GM10266 (cell line): ENCODE results near the gene ZNF48.

Experiments used
- DNase-seq: peaks from one replicate; pipeline ENCODE4 v3.0.0; 2012; ENCODE audit errors: extremely low spot score
- TF ChIP-seq, protein P1 (sequence below): IDR thresholded peaks from 2 replicates; pipeline ENCODE4 v1.5.1; 2012; ENCODE audit warnings: mild to moderate bottlenecking, low read depth; ENCODE audit not compliant: control insufficient read depth, insufficient read depth; ENCODE audit errors: missing control alignments

The ZNF48 gene

DNA sequence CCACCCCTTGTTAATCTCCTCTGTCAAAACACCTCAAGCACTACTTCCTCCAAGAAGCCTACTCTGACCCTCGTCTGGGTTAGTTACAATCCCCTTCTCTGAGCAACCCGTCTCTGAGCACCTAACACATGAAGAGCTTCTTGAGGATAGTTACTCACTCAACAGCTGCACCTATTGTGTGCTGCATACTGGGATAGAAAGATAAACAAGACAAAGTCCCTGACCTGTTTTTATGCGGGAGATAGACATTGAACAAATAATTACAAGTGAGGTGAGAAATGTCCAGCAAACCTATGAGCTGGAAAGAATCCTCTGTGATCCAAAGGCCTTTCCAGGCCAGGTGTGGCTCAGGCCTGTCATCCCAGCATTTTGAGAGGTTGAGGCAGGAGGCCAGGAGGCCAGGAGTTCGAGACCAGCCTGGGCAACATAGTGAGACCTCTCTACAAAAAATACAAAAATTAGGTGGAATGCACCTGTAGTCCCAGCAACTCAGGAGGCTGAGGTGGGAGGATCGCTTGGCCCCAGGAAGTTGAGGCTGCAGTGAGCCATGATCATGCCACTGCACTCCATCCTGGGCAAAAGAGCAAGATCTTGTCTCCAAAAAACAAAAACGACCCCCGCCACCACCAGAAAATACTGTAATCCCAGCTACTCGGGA lies 6.7 kb downstream of the ZNF48 start:
- TF ChIP-seq, protein P1, sequence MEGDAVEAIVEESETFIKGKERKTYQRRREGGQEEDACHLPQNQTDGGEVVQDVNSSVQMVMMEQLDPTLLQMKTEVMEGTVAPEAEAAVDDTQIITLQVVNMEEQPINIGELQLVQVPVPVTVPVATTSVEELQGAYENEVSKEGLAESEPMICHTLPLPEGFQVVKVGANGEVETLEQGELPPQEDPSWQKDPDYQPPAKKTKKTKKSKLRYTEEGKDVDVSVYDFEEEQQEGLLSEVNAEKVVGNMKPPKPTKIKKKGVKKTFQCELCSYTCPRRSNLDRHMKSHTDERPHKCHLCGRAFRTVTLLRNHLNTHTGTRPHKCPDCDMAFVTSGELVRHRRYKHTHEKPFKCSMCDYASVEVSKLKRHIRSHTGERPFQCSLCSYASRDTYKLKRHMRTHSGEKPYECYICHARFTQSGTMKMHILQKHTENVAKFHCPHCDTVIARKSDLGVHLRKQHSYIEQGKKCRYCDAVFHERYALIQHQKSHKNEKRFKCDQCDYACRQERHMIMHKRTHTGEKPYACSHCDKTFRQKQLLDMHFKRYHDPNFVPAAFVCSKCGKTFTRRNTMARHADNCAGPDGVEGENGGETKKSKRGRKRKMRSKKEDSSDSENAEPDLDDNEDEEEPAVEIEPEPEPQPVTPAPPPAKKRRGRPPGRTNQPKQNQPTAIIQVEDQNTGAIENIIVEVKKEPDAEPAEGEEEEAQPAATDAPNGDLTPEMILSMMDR = no peak
- DNase-seq = no peak

DNA sequence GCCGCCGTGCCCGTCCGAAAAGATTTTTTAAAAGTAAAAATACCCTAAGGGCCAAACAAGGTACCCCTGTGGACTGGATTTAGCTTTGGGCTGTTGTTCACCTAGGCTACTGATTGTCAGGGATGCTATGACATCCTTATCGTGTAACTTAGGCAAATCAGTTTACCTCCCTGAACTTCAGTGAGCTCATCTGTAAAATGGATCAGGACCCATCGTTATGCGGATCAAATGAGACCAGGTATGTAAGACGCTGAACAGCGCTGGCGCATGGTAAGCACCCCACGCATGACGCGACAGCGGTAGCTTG lies 11.5 kb downstream of the ZNF48 start:
- TF ChIP-seq, protein P1 = no peak
- no peak for DNase-seq

DNA sequence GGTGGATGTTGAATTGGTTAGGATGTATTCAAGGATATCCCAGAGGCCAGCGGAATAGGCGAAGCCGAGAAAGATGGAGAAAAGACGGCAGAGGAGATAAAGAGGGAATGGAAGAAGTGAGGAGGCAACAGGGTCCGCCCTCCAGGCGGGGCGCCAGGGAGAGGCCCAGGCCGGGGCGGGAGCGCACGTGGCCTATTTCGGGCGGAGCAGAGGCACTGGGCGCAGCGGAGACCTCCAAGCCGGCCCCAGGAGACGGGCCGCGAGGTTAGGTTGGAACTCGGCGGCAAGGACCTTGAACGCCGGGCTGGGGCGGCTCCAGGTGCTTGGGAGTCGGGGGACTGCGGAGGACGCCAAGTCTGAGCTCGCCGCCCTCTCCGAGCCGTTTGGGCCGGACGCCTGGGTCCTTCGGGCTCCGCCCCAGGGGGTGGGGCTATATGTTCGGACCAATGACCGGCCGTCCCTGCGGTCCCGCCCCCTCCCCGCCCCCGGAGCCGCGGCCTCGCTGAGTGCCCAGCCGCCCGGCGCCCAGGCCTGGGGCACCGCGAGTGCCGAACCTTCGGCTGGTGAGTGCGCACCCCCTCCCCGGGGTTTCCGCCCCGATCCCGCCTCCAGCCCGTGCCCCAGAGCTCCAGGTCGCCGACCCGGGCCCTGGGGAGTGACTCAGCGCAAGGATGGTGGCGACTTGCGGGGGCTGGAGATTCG lies 12.0 kb downstream of the ZNF48 start, which contains the start of gene ZNF771:
TSS of gene ZNF771 (plus strand) at position 505 of the 702 bp plus-strand sequence. CDS start 448 bp downstream, outside the sequence.
- TF ChIP-seq, protein P1 = no peak
- peak; percentile 96 for DNase-seq

DNA sequence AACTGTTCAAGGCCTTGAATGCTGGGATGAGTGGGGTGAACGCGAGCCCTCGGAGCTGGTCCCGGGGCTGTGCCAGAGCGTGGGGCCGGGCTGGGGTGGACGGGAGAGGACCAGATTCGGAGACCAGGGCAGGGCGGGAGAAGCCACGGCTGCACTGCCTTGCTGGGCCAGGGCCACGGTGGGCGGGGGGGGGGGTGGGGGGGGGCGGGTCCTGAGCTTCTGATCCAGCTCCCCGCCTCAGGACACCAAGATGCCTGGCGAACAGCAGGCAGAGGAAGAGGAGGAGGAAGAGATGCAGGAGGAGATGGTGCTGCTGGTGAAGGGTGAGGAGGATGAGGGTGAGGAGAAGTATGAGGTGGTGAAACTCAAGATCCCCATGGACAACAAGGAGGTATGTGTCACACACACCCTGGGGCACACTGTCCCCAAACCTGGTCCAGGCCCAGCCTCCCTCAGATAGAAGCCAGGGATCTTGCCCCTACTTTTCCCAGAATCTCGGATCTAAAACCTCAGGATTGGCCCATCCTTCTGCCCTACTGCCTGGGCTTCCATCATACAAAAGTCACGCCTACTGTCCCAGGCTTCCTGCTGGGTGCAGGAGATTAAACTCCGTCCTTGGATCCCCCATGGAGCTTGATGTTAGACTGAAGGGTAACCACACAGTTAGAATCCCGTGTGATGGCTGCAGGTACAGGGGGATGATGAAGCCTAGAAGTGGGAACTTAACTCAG lies 12.7 kb downstream of the ZNF48 start:
- DNase-seq = no peak
- TF ChIP-seq, protein P1 = no peak

DNA sequence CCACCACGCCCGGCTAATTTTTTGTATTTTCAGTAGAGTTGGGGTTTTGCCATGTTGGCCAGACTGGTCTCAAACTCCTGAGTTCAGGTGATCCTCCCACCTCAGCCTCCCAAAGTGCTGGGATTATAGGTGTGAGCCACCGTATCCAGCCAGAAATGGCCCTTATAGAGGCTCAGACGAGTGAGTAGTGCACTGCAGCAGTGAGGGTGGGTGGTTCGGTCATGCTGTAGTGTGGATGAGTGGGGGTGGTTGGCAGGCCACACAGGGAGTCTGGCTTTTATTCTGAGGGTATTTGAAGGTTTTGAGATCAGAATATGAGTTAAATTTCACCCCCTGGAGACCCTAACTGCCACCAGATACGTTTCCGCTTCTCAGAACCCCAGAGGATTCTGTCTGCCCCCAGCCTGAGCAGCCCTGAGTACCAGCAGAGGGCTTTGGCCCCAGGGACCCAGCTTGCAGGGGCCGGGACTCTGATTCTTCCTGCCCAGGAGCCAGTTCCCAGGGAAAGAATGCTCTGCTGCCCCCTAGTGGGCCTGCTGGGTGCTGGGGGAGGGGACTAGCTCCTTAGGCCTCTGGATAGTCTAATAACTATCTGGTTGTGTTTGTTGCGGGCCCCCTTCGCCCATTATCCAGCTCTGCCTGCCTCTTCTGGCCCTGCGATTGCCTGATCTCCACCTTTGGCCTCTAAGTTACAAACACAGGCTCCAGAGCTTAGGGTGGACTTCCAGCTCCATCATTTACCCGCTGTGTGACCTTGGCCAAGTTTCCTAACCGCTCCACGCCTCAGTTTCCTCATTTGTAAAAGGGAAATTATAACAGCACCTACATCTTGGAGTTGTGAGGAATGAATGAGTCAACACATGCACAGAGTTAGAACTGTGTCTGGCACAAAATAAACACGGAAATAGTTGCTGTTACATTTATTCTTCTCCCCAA lies 14.2 kb downstream of the ZNF48 start:
- DNase-seq = peak; percentile 93
- TF ChIP-seq, protein P1 = peak; percentile 96

DNA sequence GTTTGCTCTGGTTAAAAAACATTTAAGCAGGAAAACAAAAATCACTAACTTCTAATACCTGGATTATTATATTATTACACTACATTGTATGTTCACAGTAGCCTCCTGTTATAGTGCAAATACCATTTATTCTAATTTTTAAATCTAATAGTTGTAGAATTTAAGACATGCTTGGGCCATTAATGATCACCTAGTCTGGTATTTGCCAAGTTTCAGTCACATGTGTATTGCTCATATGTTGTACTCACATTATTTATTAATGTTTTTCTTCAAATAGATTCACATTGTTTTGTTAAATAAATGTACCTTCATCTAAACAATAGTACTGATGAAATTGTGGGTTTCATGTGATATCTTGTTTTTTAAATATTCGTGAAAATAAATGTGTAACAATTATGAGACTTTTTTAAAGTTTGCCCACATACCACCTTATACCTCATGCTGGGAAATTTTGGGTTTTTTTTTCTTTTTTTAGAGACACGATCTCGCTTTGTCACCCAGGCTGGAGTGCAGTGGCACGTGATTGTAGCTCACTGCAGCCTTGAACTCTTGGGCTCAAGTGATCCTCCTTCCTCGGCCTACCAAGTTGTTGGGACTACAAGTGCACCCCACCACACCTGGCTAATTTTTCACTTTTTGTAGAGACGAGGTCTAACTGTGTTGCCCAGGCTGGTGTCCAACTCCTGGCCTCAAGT lies 18.0 kb downstream of the ZNF48 start:
- TF ChIP-seq, protein P1 = no peak

More for the DNA sequence above, 18.0 kb downstream of the ZNF48 start:
- DNase-seq = no peak
